SW 1271 (cell line): ENCODE results near the gene KCNK10.

ENCODE experiments used
- DNase-seq, 2 experiments: peaks; one replicate each; lab custom pipeline; 2025; lab: John Stamatoyannopoulos, UW

Gene KCNK10

GRCh38 chr14:88323086-88323522 lies at the start of gene KCNK10:
KCNK10 (minus strand) TSS chr14:88323269; CDS start chr14:88322798, 471 bp downstream.
- DNase-seq: no peak

GRCh38 chr14:88369496-88369895 lies 46.4 kb upstream of the KCNK10 start:
- no peak for DNase-seq

GRCh38 chr14:88364710-88365413 lies 41.8 kb upstream of the KCNK10 start:
- no peak for DNase-seq

- DNase-seq: no peak
These were observed 40.6 kb upstream of the KCNK10 start for GRCh38 chr14:88363644-88364043.

- DNase-seq: no peak
These were observed 36.4 kb upstream of the KCNK10 start for GRCh38 chr14:88359500-88359899.

- no peak for DNase-seq
These were observed 31.3 kb upstream of the KCNK10 start for GRCh38 chr14:88354358-88354757.

- DNase-seq: no peak
These were observed 29.6 kb upstream of the KCNK10 start for GRCh38 chr14:88352698-88353097.

- no peak for DNase-seq
These were observed 29.1 kb upstream of the KCNK10 start for GRCh38 chr14:88351966-88352691.

- DNase-seq: no peak
These were observed 25.5 kb upstream of the KCNK10 start for GRCh38 chr14:88348546-88348945.

- DNase-seq: no peak
These were observed 23.1 kb upstream of the KCNK10 start for GRCh38 chr14:88346048-88346639.

GRCh38 chr14:88342980-88343379 lies 19.9 kb upstream of the KCNK10 start:
- no peak for DNase-seq

- DNase-seq: no peak
These were observed 17.3 kb upstream of the KCNK10 start for GRCh38 chr14:88340357-88340756.

GRCh38 chr14:88333036-88333435 lies 10.0 kb upstream of the KCNK10 start:
- no peak for DNase-seq

- DNase-seq: no peak
These were observed 4.4 kb upstream of the KCNK10 start for GRCh38 chr14:88327497-88327896.

GRCh38 chr14:88326352-88327103 lies 3.5 kb upstream of the KCNK10 start:
- no peak for DNase-seq

GRCh38 chr14:88325883-88326282 lies 2.8 kb upstream of the KCNK10 start:
- DNase-seq: no peak

- DNase-seq: no peak
These were observed 1.9 kb upstream of the KCNK10 start for GRCh38 chr14:88324930-88325329.

- no peak for DNase-seq
These were observed 1.4 kb upstream of the KCNK10 start for GRCh38 chr14:88324491-88324890.

- no peak for DNase-seq
These were observed 592 bp upstream of the KCNK10 start for GRCh38 chr14:88323523-88324199.

GRCh38 chr14:88322504-88323085 lies 474 bp downstream of the KCNK10 start:
- DNase-seq: no peak
